Measurements from ENCODE around the gene TMEM163. TPM values are rescaled to one million over a fixed set of nuclear protein-coding genes. Genes with fewer than 3 reads are reported as not detected.
A peak's percentile ranks its signal among the peaks of the same experiment; 100 is the strongest.

Gene TMEM163
- polyA plus RNA-seq, 1 donor: 0.39 TPM

GRCh38 chr2:134468776-134469175, 250.0 kb downstream of the TMEM163 start:
- H3K9me3 ChIP-seq (ENCODE audit: control insufficient read depth, low read depth, low read length): no peaks in the 10 kb centered on the region
- no peaks in the 10 kb centered on the region for H3K36me3 ChIP-seq (ENCODE audit: control insufficient read depth, insufficient read depth, low read length)
- H3K27me3 ChIP-seq (ENCODE audit: control insufficient read depth, insufficient read depth, low read length): no peaks in the 10 kb centered on the region
- DNase-seq: no peak
- H3K27ac ChIP-seq (ENCODE audit: low read length): no peak overlapping the region
- H3K4me1 ChIP-seq (ENCODE audit: control insufficient read depth, insufficient read depth, low read length): peaks cover 3% of the 10 kb centered on the region
- no peak overlapping the region for H3K4me3 ChIP-seq (ENCODE audit: low read length)
- no CpG with 5 or more reads among the region's 12 CpGs for WGBS (ENCODE audit: insufficient coverage, low lambda C conversion rate)

DNA sequence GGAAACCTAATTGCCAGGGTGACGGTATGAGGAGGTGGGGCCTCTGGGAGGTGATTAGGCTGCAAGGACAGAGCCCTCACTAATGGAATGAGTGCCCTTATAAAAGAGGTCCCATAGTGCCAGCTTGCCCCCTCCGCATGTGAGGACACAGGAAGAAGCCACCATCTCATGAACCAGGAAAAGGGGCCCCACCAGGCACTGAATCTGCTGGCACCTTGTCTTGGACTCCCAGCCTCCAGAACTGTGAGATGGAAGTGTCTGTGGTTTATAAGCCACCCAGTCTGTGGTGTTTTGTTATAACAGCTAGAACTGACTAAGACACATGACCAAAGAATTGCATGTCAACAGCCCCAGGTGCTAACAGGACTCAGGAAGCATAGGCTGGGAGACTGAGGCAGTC, 250.6 kb downstream of the TMEM163 start:
- Histone ChIP-seq H3K36me3 (ENCODE audit: control insufficient read depth, insufficient read depth, low read length) (no peaks in the 10 kb centered on the region), H3K4me1 (ENCODE audit: control insufficient read depth, insufficient read depth, low read length) (peaks cover 3% of the 10 kb centered on the region), H3K27ac (ENCODE audit: low read length) (no peak overlapping the region), H3K9me3 (ENCODE audit: control insufficient read depth, low read depth, low read length) (no peaks in the 10 kb centered on the region), H3K27me3 (ENCODE audit: control insufficient read depth, insufficient read depth, low read length) (no peaks in the 10 kb centered on the region), H3K4me3 (ENCODE audit: low read length) (no peak overlapping the region)
- DNase-seq: no peak
- no CpG with 5 or more reads among the region's 2 CpGs for WGBS (ENCODE audit: insufficient coverage, low lambda C conversion rate)

DNA sequence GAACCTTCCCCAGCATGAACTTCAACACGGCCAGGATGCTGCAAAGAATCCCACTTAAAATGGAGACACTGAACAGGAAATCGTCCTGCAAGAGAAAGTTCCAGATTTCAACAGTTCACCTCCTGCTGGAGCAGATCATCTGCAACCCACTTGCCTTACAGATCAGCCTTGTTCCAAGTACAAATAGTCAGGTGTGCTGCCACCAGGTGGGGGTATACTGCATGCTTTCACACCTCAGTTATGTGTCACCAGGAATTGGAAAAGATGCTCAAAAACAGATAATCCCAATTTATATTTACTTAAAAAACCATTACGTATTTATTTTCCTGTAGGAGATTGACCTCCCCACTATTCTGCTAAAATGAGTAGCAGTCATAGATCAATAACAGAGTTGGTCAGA, 252.7 kb downstream of the TMEM163 start:
- no peak overlapping the region for H3K27ac ChIP-seq (ENCODE audit: low read length)
- H3K4me3 ChIP-seq (ENCODE audit: low read length): no peak overlapping the region
- no CpG with 5 or more reads among the region's 3 CpGs for WGBS (ENCODE audit: insufficient coverage, low lambda C conversion rate)
- H3K4me1 ChIP-seq (ENCODE audit: control insufficient read depth, insufficient read depth, low read length): peaks cover 3% of the 10 kb centered on the region
- H3K27me3 ChIP-seq (ENCODE audit: control insufficient read depth, insufficient read depth, low read length): no peaks in the 10 kb centered on the region
- H3K9me3 ChIP-seq (ENCODE audit: control insufficient read depth, low read depth, low read length): no peaks in the 10 kb centered on the region
- DNase-seq: peak; percentile 33 to 51
- no peaks in the 10 kb centered on the region for H3K36me3 ChIP-seq (ENCODE audit: control insufficient read depth, insufficient read depth, low read length)

DNA sequence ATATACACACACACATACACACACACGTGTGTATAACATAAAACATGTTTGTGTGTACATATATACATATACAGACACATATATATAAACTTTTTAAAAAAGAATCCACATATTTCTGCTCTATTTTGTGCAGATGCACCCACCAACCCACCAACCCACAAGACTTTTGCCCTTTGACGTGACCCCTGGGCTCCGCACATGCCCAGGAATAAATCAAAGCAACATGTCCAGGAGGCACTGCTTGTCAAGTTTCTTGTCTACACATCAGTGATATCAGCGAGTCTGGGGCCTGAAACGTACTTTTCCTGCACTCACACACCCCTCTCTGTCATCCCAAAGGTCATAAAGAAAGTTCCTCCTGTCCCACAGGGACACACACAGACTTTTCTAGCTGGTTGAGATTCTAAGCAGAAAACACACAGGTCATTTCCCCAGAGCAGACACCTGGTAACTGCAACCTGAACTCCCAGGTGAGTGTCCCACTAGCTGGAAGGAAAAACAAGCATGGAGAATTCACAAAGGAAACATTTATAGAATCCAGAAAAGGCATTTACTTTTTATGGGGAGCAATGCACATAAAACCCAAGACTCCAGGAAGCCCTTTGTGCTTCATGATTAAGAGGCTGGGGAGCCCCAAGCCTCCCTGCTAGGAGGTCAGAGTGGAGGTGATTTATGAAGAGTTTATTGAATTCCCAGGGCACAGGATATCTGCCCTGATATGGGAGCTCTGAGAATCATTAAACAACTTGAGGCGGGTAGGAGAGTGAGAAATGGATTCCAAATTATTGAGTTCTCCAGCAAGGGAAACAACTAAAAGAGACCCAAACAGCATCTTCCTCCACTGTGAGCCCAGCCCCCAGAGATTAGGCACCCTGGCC, 253.3 kb downstream of the TMEM163 start:
- H3K27me3 ChIP-seq (ENCODE audit: control insufficient read depth, insufficient read depth, low read length): no peaks in the 10 kb centered on the region
- H3K9me3 ChIP-seq (ENCODE audit: control insufficient read depth, low read depth, low read length): no peaks in the 10 kb centered on the region
- H3K4me3 ChIP-seq (ENCODE audit: low read length): no peak overlapping the region
- DNase-seq: peak in 1 of 2 donors; percentile 54
- WGBS (ENCODE audit: insufficient coverage, low lambda C conversion rate): no CpG with 5 or more reads among the region's 6 CpGs
- H3K4me1 ChIP-seq (ENCODE audit: control insufficient read depth, insufficient read depth, low read length): peaks cover 3% of the 10 kb centered on the region
- no peaks in the 10 kb centered on the region for H3K36me3 ChIP-seq (ENCODE audit: control insufficient read depth, insufficient read depth, low read length)
- no peak overlapping the region for H3K27ac ChIP-seq (ENCODE audit: low read length)

- Histone ChIP-seq H3K27ac (ENCODE audit: low read length) (no peak overlapping the region), H3K4me1 (ENCODE audit: control insufficient read depth, insufficient read depth, low read length) (peaks cover 3% of the 10 kb centered on the region), H3K36me3 (ENCODE audit: control insufficient read depth, insufficient read depth, low read length) (no peaks in the 10 kb centered on the region), H3K4me3 (ENCODE audit: low read length) (no peak overlapping the region), H3K9me3 (ENCODE audit: control insufficient read depth, low read depth, low read length) (no peaks in the 10 kb centered on the region), H3K27me3 (ENCODE audit: control insufficient read depth, insufficient read depth, low read length) (no peaks in the 10 kb centered on the region)
- DNase-seq: no peak
- no CpG with 5 or more reads among the region's 7 CpGs for WGBS (ENCODE audit: insufficient coverage, low lambda C conversion rate)
Measured at GRCh38 chr2:134463699-134464022, 255.1 kb downstream of the TMEM163 start.

- Histone ChIP-seq H3K9me3 (ENCODE audit: control insufficient read depth, low read depth, low read length) (no peaks in the 10 kb centered on the region), H3K4me3 (ENCODE audit: low read length) (no peak overlapping the region), H3K4me1 (ENCODE audit: control insufficient read depth, insufficient read depth, low read length) (peaks cover 3% of the 10 kb centered on the region), H3K27me3 (ENCODE audit: control insufficient read depth, insufficient read depth, low read length) (no peaks in the 10 kb centered on the region), H3K36me3 (ENCODE audit: control insufficient read depth, insufficient read depth, low read length) (no peaks in the 10 kb centered on the region), H3K27ac (ENCODE audit: low read length) (no peak overlapping the region)
- no peak for DNase-seq
- no CpG with 5 or more reads among the region's 11 CpGs for WGBS (ENCODE audit: insufficient coverage, low lambda C conversion rate)
Measured at GRCh38 chr2:134462791-134463698, 255.8 kb downstream of the TMEM163 start.

- Histone ChIP-seq H3K4me1 (ENCODE audit: control insufficient read depth, insufficient read depth, low read length) (peaks cover 3% of the 10 kb centered on the region), H3K36me3 (ENCODE audit: control insufficient read depth, insufficient read depth, low read length) (no peaks in the 10 kb centered on the region), H3K9me3 (ENCODE audit: control insufficient read depth, low read depth, low read length) (no peaks in the 10 kb centered on the region), H3K27ac (ENCODE audit: low read length) (no peak overlapping the region), H3K4me3 (ENCODE audit: low read length) (no peak overlapping the region), H3K27me3 (ENCODE audit: control insufficient read depth, insufficient read depth, low read length) (no peaks in the 10 kb centered on the region)
- WGBS (ENCODE audit: insufficient coverage, low lambda C conversion rate): no CpG with 5 or more reads among the region's 6 CpGs
- no peak for DNase-seq
Measured at GRCh38 chr2:134462275-134462674, 256.5 kb downstream of the TMEM163 start.

DNA sequence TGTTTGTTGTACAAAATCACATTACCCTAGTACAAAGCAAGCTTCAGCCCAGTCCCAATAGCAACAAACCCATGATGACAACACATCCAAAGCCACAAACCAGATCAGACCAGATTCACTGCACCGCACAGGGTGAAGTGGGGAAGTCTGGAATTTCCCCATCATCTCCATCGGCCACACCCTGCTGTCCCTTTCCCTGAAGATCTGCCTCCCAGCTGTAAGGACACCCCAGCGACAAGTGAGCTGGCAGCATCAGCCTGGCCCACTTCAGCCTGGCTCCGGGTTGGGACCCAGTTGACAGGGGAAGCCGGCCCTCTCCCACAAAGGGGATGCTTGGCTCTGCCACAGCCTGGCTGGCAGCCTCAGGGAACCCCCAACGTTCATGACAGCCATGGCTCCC, 257.3 kb downstream of the TMEM163 start:
- Histone ChIP-seq H3K4me1 (ENCODE audit: control insufficient read depth, insufficient read depth, low read length) (peaks cover 3% of the 10 kb centered on the region), H3K27ac (ENCODE audit: low read length) (no peak overlapping the region), H3K4me3 (ENCODE audit: low read length) (no peak overlapping the region), H3K36me3 (ENCODE audit: control insufficient read depth, insufficient read depth, low read length) (no peaks in the 10 kb centered on the region), H3K27me3 (ENCODE audit: control insufficient read depth, insufficient read depth, low read length) (no peaks in the 10 kb centered on the region), H3K9me3 (ENCODE audit: control insufficient read depth, low read depth, low read length) (no peaks in the 10 kb centered on the region)
- DNase-seq: no peak
- no CpG with 5 or more reads among the region's 6 CpGs for WGBS (ENCODE audit: insufficient coverage, low lambda C conversion rate)

DNA sequence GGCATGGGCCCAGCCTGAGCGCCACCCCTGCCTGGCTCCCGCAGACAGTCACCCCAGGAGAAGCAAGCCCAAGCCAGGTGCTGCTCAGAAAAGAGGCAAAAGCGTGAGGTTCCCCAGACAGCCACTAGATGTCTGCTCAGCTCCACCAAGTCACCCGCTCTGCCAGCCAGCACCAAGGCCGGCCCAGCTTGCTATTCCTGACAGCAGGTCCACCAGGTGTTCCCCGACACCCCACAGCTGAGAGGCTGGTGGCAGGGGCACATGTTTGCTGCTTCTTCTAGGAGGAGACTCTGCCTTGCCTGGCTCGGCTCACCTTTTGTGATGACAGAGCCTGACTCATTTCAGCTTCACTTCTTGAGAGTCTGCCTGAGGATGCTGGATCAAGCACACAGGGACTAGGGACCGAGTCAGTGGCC, 258.2 kb downstream of the TMEM163 start:
- Histone ChIP-seq H3K36me3 (ENCODE audit: control insufficient read depth, insufficient read depth, low read length) (no peaks in the 10 kb centered on the region), H3K27ac (ENCODE audit: low read length) (no peak overlapping the region), H3K4me1 (ENCODE audit: control insufficient read depth, insufficient read depth, low read length) (peaks cover 3% of the 10 kb centered on the region), H3K9me3 (ENCODE audit: control insufficient read depth, low read depth, low read length) (no peaks in the 10 kb centered on the region), H3K4me3 (ENCODE audit: low read length) (no peak overlapping the region), H3K27me3 (ENCODE audit: control insufficient read depth, insufficient read depth, low read length) (no peaks in the 10 kb centered on the region)
- WGBS (ENCODE audit: insufficient coverage, low lambda C conversion rate): no CpG with 5 or more reads among the region's 8 CpGs
- DNase-seq: peak; percentile 63 to 65

DNA sequence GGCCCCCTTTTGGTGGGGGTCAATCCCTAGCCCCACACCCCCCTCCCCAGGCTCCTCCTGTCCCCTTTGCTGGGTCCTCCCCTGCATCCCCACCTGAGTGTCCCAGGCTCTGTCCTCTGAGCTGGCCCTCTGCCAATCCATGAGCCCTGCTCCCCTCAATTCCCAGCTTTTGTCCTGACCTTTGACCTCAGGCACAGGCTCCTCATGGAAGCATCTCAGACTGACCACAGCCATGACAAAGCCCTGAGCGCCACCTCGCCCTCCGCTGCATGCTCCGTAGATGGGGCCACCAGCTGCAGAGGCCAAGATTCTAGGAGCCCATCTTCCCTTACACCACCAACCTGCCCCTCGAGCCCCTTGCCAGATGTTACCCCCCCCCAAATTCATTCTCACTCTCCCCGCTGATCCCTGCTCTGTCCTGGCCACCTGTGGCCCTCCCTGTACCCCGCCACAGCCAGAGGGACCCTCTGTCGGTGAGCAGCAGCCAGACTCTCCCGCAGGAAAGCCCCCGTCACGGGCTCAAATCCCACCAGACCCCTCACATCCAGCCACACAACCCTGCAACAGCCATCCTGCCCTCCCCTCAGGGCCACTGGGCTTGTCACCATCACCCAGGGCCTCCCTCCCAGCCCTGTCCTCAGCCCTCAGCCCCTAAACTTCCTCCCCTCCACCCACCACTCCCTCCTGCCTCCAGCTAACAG, 258.9 kb downstream of the TMEM163 start:
- WGBS (ENCODE audit: insufficient coverage, low lambda C conversion rate): no CpG with 5 or more reads among the region's 11 CpGs
- Histone ChIP-seq H3K27ac (ENCODE audit: low read length) (no peak overlapping the region), H3K4me1 (ENCODE audit: control insufficient read depth, insufficient read depth, low read length) (peaks cover 2% of the 10 kb centered on the region), H3K27me3 (ENCODE audit: control insufficient read depth, insufficient read depth, low read length) (no peaks in the 10 kb centered on the region), H3K36me3 (ENCODE audit: control insufficient read depth, insufficient read depth, low read length) (no peaks in the 10 kb centered on the region), H3K9me3 (ENCODE audit: control insufficient read depth, low read depth, low read length) (no peaks in the 10 kb centered on the region), H3K4me3 (ENCODE audit: low read length) (no peak overlapping the region)
- no peak for DNase-seq
